Measurements from ENCODE around the gene CRTC3.

CRTC3 gene

GRCh38 chr15:90564590-90564989 is 34.9 kb downstream of the CRTC3 start:
- DNase-seq: no peak

DNA sequence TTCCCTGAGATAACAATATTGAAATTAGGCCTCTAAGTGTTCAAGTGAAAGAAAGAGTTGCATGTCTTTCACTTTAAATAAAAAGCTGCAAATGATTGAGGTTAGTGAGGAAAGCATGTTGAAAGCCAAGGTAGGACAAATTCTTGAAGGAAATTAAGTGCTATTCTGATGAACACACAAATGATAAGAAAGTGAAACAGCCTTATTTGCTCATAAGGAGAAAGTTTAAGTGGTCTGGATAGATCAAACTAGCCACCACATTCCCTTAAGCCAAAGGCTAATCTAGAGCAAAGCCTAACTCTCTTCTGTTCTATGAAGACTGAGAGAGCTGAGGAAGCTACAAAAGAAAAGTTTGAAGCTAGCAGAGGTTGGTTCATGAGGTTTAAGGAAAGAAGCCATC is 36.1 kb downstream of the CRTC3 start:
- no peak for DNase-seq

- no peak for DNase-seq
These were observed 40.9 kb downstream of the CRTC3 start for GRCh38 chr15:90570643-90571042.

DNA sequence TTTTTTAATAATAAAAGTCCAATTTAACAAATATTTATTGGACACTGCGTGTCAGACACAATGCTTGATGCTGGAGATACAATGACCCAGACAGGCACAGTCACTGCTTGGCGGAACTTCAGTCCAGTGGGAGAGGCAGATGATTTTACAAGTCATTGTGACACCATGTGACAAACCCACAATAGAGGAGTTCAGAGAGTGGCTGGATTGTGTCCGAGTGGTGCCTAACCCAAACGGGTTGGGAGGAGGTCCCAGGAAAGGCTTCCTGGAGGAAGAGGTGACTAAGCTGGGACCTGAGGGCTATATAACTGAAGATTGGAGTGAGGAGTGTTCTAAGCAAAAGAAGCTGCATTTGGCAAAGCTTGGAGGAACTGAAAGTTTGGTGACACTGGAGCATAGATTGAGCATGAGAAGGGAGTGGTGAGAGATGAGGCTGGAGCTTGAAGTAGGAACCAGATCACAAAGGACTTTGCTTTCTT is 41.4 kb downstream of the CRTC3 start:
- DNase-seq: no peak

- DNase-seq: no peak
These were observed 43.2 kb downstream of the CRTC3 start for GRCh38 chr15:90572893-90573292.

DNA sequence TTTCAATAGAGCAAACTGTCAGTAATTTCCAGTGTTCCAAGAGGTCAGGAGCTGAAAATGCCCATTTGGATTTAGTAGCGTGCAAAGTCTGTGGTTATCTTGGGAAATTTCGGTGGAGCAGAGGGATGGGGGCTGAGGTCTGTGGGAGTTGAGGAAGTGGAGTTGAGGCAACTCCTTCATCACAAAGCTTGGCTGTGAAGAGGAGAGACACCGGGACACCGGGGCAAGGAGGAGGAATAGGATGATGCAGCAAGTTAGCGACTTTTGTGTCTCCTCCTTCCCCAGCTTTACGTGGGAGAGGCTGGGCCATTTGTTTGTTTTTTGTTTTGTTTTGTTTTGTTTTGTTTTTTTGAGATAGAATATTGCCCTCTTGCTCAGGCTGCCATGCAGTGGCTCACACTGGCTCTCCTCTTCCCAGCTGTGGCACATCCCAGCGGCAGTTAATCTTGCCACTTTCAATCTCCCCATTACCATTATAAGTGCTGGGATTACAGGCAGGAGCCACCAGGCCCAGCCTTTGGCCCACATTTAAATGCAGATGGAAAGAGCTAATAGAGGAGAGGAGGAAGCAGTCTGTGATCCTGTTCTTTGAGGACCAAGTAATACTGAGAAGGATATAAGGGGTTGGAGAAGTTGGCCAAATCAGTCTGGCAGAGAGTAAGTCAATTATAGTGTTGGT is 47.1 kb downstream of the CRTC3 start:
- no peak for DNase-seq

- DNase-seq: no peak
These were observed 49.5 kb downstream of the CRTC3 start for GRCh38 chr15:90579213-90579612.

DNA sequence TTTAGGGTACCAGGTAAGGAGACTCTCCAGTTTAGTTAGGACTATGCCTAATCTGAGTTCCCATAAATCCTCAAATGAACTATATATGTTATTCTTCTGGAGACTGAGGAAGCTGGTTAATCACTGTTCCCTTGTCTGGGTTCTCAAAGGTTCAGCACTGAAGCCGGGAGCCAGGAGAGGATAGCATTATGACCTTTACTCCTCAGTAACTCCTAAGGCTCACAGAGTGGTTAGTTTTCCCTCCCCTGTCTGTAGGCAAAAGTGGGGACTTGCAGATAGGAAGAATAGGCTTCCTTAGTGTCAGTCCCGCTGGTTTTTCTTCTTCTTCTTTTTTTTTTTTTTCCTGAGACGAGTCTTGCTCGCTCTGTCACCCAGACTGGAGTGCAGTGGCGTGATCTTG is 50.4 kb downstream of the CRTC3 start:
- no peak for DNase-seq

GRCh38 chr15:90580541-90580940 is 50.8 kb downstream of the CRTC3 start:
- no peak for DNase-seq

DNA sequence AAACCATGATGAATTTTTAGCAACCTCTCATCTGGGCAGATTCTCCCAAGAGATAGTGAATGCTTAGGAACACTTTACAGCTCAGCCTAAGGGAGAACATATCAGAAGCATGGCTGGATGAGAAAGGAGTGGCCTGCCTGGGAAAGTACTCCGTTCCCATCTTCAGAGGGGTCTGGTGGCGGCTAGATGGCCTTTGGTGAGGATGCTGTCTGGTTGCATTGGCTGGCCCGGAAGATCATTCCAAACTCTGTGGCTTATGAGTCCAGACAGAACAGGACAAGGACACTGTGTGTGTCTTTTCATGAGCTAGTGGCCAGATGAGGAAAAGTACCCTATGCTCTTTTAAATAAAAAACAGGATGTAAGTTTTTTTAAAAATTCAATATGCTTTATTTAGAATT is 51.2 kb downstream of the CRTC3 start:
- DNase-seq: no peak

GRCh38 chr15:90581771-90582352 is 52.1 kb downstream of the CRTC3 start:
- DNase-seq: no peak

GRCh38 chr15:90582553-90582952 is 52.8 kb downstream of the CRTC3 start:
- DNase-seq: no peak

GRCh38 chr15:90583471-90584252 is 53.9 kb downstream of the CRTC3 start:
- no peak for DNase-seq

GRCh38 chr15:90584841-90585240 is 55.1 kb downstream of the CRTC3 start:
- DNase-seq: no peak

GRCh38 chr15:90585863-90586262 is 56.1 kb downstream of the CRTC3 start:
- DNase-seq: no peak

DNA sequence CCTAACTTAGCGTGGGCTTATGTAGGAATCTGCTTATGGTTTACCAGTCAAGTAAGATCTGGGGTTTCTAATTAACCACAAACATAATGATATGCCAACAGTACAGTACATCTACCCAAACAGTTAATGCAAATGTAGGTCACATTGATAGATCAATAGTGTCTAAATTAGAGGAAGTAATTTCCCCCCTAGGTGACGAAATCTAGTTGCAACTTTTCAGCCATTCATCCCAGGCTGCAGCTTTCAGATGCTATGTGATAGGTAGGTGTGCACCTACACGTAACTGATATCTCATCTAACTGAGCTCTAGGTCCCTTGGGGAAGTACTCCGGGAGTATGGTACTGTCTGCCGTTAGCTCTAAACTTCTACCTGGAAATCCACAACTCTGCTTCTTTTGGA is 57.2 kb downstream of the CRTC3 start:
- no peak for DNase-seq

DNA sequence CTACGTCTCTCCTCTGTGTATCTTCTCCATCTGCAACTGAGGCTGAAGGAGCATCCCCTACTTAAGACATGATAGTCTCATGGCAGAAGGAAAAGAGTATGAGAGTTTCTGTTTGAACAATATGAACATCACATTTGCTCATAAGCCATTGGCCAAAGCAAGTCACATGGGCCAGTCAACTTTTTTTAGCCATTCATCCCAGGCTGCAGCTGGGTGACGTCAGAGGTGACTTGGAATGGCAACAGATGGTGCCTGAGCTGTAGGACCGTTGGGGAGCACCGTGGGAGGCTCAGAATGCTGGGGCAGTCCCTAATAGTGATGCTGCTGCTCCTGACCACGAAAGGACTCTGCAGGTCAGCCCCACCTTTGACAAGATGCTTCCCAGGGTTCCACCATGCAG is 58.7 kb downstream of the CRTC3 start:
- DNase-seq: no peak

DNA sequence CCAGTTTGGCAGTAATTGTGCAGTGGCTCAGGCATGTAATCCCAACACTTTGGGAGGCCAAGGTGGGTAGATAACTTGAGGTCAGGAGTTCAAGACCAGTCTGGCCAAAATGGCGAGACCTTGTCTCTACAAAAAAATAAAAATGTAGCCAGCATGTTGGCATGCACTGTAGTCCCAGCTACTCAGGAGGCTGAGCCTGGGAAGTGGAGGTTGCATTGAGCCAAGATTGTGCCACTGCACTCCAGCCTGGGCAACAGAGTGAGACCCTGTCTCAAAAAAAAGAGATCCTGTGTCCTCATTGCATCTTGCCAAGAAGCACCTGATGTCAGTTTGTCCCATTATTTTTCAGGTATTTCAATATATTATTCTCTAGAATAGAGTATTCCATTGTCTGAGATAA is 61.8 kb downstream of the CRTC3 start:
- no peak for DNase-seq

- DNase-seq: no peak
These were observed 62.6 kb downstream of the CRTC3 start for GRCh38 chr15:90592131-90592881.

- no peak for DNase-seq
These were observed 63.9 kb downstream of the CRTC3 start for GRCh38 chr15:90593499-90594158.

DNA sequence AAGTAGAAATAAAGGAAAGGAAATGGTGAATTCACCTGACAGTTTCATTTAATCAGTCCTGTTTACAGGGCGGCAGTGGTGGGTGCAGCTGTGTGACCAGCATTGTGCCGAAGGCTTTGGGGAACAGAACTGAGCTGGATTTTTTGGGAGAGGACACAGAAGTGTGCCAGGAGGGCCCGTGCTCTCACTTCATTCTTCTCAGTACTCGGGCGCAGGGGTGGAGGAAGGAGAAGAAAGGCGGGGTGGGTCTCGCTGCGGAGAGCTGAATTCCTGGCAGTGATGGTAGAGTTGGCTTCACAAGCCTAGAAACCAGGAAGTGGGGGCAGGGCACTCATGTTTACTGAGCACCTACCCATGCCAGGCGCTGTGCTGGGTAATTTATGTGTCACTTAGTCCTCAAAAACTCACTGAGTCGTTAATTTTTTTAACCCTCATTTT is 64.6 kb downstream of the CRTC3 start:
- DNase-seq: no peak

- DNase-seq: no peak
These were observed 66.0 kb downstream of the CRTC3 start for GRCh38 chr15:90595763-90596155.

DNA sequence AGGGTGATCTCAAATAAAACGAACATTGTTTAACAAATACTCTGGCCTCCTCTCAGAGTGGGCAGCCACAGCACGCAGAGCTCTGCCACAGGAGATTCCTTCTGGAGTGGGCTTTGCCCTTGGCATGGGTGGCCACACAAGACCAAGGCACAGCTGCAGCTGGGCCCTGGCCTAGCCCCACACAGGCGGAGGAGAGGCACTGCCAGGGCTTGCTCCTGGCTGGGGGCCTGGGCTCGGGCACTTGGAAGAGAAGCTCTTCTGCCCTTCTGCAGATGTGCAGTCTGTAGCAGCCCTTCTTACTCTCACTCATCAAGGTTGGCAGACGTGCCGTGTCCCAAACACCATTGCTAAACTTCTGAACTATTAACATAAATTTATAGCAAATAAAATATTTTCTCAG is 67.2 kb downstream of the CRTC3 start:
- no peak for DNase-seq

Data from NCI-H1048 (cell line).